KMS-11 (cell line): Measurements from ENCODE around the gene ALKBH2.

Source experiments
- H2AFZ ChIP-seq: fragments of 200-600 bp; sonication (generic); 2 replicates; pipeline ENCODE4 v1.6.1; 2016; ENCODE audit warnings: antibody characterized with exemption, mixed run types, low read depth
- H3K27ac ChIP-seq: fragments of 200-600 bp; sonication (generic); 2 replicates; pipeline ENCODE4 v1.6.1; 2016; ENCODE audit warnings: mild to moderate bottlenecking, mixed run types
- H3K27me3 ChIP-seq: fragments of 200-600 bp; sonication (generic); 2 replicates; pipeline ENCODE4 v1.6.1; 2017; ENCODE audit warnings: mild to moderate bottlenecking, low read depth, mixed run types, moderate library complexity; ENCODE audit not compliant: insufficient read depth
- H3K36me3 ChIP-seq: fragments of 200-600 bp; sonication (generic); 2 replicates; pipeline ENCODE4 v1.6.1; 2017; ENCODE audit warnings: mild to moderate bottlenecking, mixed run types; ENCODE audit not compliant: insufficient read depth
- H3K4me1 ChIP-seq: fragments of 200-600 bp; sonication (generic); 2 replicates; pipeline ENCODE4 v1.6.1; 2016; ENCODE audit warnings: mild to moderate bottlenecking, low read depth, mixed run types; ENCODE audit not compliant: poor library complexity, severe bottlenecking
- H3K4me2 ChIP-seq: fragments of 200-600 bp; sonication (generic); 2 replicates; pipeline ENCODE4 v1.7.0; 2016; ENCODE audit warnings: mild to moderate bottlenecking, mixed run types
- H3K4me3 ChIP-seq: fragments of 200-600 bp; sonication (generic); IDR thresholded peaks from 2 replicates; pipeline ENCODE4 v1.6.1; 2017; ENCODE audit warnings: low read depth, low read length, mixed read lengths; ENCODE audit not compliant: insufficient read depth
- H3K79me2 ChIP-seq: fragments of 200-600 bp; sonication (generic); 2 replicates; pipeline ENCODE4 v1.6.1; 2016; ENCODE audit warnings: low read depth, mixed run types; ENCODE audit not compliant: insufficient read depth
- H3K9ac ChIP-seq: fragments of 200-600 bp; sonication (generic); 2 replicates; pipeline ENCODE4 v1.6.1; 2016; ENCODE audit warnings: mild to moderate bottlenecking, mixed run types
- H4K20me1 ChIP-seq: fragments of 200-600 bp; sonication (generic); 2 replicates; pipeline ENCODE4 v1.6.1; 2016; ENCODE audit warnings: mild to moderate bottlenecking, mixed run types; ENCODE audit not compliant: insufficient read depth
- TF ChIP-seq, protein P1 (sequence below): fragments of 200-600 bp; sonication (generic); conservative IDR thresholded peaks from 2 replicates; pipeline ENCODE4 v1.6.1; 2017; ENCODE audit warnings: low read depth, mild to moderate bottlenecking, antibody characterized with exemption, low read length, moderate library complexity, mixed read lengths

ALKBH2 gene

DNA sequence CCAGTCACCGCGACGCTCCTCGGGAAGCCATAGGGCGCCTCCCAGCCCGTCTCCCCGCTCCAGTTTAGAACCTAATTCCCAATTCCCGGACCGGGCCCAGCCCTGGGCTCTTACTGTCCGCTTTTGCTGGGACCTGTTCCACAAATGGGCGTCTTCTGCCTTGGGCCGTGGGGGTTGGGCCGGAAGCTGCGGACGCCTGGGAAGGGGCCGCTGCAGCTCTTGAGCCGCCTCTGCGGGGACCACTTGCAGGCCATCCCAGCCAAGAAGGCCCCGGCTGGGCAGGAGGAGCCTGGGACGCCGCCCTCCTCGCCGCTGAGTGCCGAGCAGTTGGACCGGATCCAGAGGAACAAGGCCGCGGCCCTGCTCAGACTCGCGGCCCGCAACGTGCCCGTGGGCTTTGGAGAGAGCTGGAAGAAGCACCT is 4.9 kb upstream of the ALKBH2 start:
- Histone ChIP-seq H3K9ac (peak overlapping the region; percentile 82; the same call in 1 of the 2 replicates), H3K4me3 (no peak overlapping the region), H3K27me3 (no peaks in the 10 kb centered on the region), H3K27ac (no peak overlapping the region), H3K79me2 (no peaks in the 10 kb centered on the region; the same call in 1 of the 2 replicates), H2AFZ (peak overlapping the region; percentile 19; the same call in 1 of the 2 replicates), H3K36me3 (no peaks in the 10 kb centered on the region), H3K4me1 (peaks cover 26% of the 10 kb centered on the region), H4K20me1 (no peaks in the 10 kb centered on the region), H3K4me2 (peak overlapping the region; percentile 38)
- TF ChIP-seq, protein P1, sequence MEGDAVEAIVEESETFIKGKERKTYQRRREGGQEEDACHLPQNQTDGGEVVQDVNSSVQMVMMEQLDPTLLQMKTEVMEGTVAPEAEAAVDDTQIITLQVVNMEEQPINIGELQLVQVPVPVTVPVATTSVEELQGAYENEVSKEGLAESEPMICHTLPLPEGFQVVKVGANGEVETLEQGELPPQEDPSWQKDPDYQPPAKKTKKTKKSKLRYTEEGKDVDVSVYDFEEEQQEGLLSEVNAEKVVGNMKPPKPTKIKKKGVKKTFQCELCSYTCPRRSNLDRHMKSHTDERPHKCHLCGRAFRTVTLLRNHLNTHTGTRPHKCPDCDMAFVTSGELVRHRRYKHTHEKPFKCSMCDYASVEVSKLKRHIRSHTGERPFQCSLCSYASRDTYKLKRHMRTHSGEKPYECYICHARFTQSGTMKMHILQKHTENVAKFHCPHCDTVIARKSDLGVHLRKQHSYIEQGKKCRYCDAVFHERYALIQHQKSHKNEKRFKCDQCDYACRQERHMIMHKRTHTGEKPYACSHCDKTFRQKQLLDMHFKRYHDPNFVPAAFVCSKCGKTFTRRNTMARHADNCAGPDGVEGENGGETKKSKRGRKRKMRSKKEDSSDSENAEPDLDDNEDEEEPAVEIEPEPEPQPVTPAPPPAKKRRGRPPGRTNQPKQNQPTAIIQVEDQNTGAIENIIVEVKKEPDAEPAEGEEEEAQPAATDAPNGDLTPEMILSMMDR, result no peak

DNA sequence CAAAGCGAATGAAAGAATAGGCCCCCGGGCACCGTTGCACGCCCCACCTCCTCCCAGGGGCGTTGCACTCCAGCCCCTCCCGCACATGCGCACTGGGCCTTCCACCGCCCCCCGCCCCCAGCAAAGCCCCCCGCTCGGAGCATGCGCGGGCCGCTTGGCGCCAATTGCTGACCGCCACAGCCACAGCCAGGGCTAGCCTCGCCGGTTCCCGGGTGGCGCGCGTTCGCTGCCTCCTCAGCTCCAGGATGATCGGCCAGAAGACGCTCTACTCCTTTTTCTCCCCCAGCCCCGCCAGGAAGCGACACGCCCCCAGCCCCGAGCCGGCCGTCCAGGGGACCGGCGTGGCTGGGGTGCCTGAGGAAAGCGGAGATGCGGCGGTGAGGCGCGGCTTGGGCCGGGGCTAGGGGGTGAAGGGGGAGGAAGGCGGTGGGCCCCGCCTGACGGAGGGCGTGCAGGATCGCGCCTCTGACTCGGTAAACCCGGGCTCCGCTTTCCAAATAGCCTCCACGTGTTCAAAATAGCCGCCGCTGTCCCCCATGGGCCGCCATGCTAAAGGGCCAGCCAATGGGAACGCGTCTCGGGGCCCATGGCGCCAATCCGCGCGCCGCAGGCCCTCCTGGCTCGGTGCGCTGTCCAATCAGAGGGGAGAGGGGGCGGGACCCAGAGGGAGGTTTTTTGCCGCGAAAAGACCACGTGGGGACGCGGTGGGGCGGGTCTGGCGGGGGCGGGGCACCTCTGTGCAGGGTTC is 4.3 kb upstream of the ALKBH2 start, which contains the start of gene UNG:
Gene UNG (plus strand): TSS at position 163 of the 748 bp plus-strand sequence. CDS start 83 bp downstream, at position 246.
- Histone ChIP-seq H4K20me1 (no peaks in the 10 kb centered on the region), H3K4me3 (no peak within 1 kb of the TSS), H3K79me2 (peaks cover 2% of the 10 kb centered on the region; the same call in 1 of the 2 replicates), H3K4me2 (peak within 1 kb of the TSS; percentile 45), H3K36me3 (no peaks in the 10 kb centered on the region), H2AFZ (peak within 1 kb of the TSS; percentile 66), H3K27me3 (no peaks in the 10 kb centered on the region), H3K9ac (peak within 1 kb of the TSS; percentile 82; the same call in 1 of the 2 replicates), H3K4me1 (peaks cover 28% of the 10 kb centered on the region), H3K27ac (peak within 1 kb of the TSS; percentile 74)
- TF ChIP-seq, protein P1, result no peak

DNA sequence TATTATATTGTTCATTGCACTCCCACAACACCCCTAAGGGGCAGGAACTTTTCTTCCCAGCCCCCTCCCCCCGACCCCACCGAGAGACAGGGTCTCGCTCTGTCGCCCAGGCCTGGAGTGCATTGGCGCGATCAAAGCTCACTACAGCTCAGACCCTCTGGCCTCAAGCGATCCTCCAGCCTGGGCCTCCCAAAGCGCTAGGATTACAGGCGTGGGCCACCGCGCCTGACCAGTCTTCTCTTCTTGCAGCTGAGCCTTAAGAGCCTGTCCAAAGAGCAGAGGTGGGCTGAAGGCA is 3.8 kb upstream of the ALKBH2 start:
- Histone ChIP-seq H3K27me3 (no peaks in the 10 kb centered on the region), H3K4me3 (no peak overlapping the region), H2AFZ (peak overlapping the region; percentile 66), H3K9ac (peak overlapping the region; percentile 82; the same call in 1 of the 2 replicates), H3K4me2 (peak overlapping the region; percentile 45; the same call in 1 of the 2 replicates), H3K4me1 (peaks cover 33% of the 10 kb centered on the region), H4K20me1 (no peaks in the 10 kb centered on the region), H3K36me3 (no peaks in the 10 kb centered on the region), H3K79me2 (peaks cover 7% of the 10 kb centered on the region), H3K27ac (no peak overlapping the region)
- TF ChIP-seq, protein P1, result no peak

DNA sequence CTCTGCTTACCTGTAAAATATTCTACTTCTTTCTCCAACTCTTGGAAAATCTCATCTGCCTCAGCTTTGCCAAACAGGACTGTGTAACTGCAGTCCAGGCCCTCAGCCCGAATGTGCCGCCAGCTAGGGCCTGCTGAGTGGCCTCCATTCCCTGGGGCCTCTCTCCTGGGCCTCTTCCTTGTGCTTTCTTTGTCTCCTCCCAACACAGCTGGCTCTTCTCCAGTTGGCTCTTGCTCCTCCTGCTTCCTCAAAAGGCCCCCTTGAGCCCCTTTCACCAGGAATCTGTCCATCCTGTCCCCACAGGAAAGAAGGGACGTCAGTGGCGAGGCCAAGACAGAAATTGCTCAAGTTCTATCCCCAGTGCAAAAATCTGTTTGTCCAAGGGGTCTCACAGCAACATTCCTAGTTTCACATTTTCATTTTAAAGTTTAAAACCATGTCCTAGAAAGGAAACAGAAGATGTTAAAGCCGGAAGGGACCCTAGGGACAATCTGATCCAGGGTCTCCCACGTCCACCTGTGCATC is 713 bp downstream of the ALKBH2 start:
- Histone ChIP-seq H3K27ac (peak overlapping the region; percentile 54; the same call in 1 of the 2 replicates), H3K4me1 (peaks cover 17% of the 10 kb centered on the region), H3K4me3 (no peak overlapping the region)

More for the DNA sequence above, 713 bp downstream of the ALKBH2 start:
- Histone ChIP-seq H4K20me1 (no peaks in the 10 kb centered on the region), H3K27me3 (no peaks in the 10 kb centered on the region), H2AFZ (peak overlapping the region; percentile 68), H3K36me3 (no peaks in the 10 kb centered on the region), H3K4me2 (peak overlapping the region; percentile 90), H3K9ac (peak overlapping the region; percentile 80), H3K79me2 (peaks cover 11% of the 10 kb centered on the region)
- TF ChIP-seq, protein P1, result no peak
